ENCODE measurements around the gene RBM25. TPM values are rescaled to one million over a fixed set of nuclear protein-coding genes. Genes with fewer than 3 reads are reported as not detected.

RBM25 gene
- total RNA-seq, 4 donors from 2014 or later: 53.1 to 157 (median 96.4) TPM

DNA sequence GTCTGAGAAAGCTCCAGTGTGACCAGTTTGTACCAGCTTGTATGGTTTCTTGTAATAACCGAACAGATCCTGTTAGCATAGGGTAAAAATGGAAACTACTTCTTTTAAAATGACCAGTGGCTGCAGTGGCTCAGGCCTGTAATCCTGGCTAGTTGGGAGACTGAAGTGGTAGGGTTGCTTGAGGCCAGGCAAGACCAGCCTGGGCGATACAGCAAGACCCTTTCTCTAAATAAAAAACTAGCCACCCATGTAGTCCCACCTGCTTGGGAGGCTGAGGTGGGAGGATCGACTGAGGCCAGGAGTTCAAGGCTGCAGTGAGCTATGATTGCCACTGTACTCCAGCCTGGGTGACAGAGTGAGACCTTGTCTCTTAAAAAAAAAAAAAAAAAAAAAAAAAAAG, 85.3 kb downstream of the RBM25 start:
- Histone ChIP-seq H3K27me3 (no peaks in the 10 kb centered on the region), H3K36me3 (peaks cover 0 to 7% (median 2%) of the 10 kb centered on the region in 4 donors), H3K4me1 (peaks cover 0 to 27% (median 2%) of the 10 kb centered on the region in 4 donors), H3K27ac (no peak overlapping the region), H3K4me3 (no peak overlapping the region), H3K9me3 (no peaks in the 10 kb centered on the region)
- DNase-seq: no peak
- WGBS, 2 donors (ENCODE audit: low coverage in 1 of 2): 86 to 95% methylated on average over 1 to 3 of the region's 3 CpGs
- no peak for TF ChIP-seq POLR2A (IDR thresholded peaks at IDR 0.05)
- no peak for TF ChIP-seq EP300 (IDR thresholded peaks at IDR 0.05; ENCODE audit: low read depth)
- TF ChIP-seq, protein P1, sequence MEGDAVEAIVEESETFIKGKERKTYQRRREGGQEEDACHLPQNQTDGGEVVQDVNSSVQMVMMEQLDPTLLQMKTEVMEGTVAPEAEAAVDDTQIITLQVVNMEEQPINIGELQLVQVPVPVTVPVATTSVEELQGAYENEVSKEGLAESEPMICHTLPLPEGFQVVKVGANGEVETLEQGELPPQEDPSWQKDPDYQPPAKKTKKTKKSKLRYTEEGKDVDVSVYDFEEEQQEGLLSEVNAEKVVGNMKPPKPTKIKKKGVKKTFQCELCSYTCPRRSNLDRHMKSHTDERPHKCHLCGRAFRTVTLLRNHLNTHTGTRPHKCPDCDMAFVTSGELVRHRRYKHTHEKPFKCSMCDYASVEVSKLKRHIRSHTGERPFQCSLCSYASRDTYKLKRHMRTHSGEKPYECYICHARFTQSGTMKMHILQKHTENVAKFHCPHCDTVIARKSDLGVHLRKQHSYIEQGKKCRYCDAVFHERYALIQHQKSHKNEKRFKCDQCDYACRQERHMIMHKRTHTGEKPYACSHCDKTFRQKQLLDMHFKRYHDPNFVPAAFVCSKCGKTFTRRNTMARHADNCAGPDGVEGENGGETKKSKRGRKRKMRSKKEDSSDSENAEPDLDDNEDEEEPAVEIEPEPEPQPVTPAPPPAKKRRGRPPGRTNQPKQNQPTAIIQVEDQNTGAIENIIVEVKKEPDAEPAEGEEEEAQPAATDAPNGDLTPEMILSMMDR (IDR thresholded peaks at IDR 0.05): no peak
- no peak for TF ChIP-seq POLR2AphosphoS5 (IDR thresholded peaks at IDR 0.05)
- in situ Hi-C loops (cut with MboI; ENCODE audit: low pct_ligation_motif_present in 1 of 4, low pct_unique_long_range_greater_than_20kb in 1 of 4, low sequenced_read_pairs in 3 of 4): no loop called here
- intact Hi-C loops (cut with DNase I; ENCODE audit: low total_unique reads): no loop called here

DNA sequence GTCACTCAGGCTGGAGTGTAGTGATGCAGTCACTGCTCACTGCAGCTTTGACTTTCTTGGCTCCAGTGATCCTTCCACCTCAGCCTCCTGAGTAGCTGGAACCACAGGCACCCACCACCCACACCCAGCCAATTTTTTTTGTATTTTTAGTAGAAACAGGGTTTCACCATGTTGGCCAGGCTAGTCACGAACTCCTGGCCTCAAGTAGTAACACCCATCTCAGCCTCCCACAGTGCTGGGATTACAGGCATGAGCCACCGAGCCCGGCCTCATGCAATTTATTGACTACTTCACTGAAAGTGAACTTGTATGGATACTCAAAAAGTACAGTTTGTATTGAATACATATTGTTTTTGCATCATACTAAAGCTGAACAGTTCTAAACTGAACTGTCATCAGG, 87.0 kb downstream of the RBM25 start:
- in situ Hi-C loops (cut with MboI; ENCODE audit: low pct_ligation_motif_present in 1 of 4, low pct_unique_long_range_greater_than_20kb in 1 of 4, low sequenced_read_pairs in 3 of 4): no loop called here
- no peak for DNase-seq

DNA sequence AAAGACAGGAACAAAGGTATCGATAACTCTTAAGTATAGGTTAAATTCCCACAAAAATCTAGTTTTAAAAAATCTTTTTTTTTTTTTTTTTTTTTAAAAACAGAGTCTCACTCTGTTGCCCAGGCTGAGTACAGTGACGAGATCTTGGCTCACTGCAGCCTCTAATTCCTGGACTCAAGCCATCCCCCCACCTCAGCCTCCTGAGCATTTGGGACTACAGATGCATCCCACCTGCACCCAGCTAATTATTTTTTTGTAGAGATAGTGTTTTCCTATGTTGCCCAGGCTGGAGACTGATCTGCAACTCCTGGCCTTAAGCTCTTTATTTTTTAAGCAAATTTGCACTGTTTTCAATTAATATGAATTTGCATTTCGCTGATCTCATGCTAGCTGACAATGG, 87.8 kb downstream of the RBM25 start:
- H3K27me3 ChIP-seq: no peaks in the 10 kb centered on the region
- 90 to 92% methylated on average over 3 of the region's 3 CpGs for WGBS, 2 donors (ENCODE audit: low coverage in 1 of 2)
- in situ Hi-C loops (cut with MboI; ENCODE audit: low pct_ligation_motif_present in 1 of 4, low pct_unique_long_range_greater_than_20kb in 1 of 4, low sequenced_read_pairs in 3 of 4): no loop called here
- peaks cover 0 to 21% (median 6%) of the 10 kb centered on the region in 4 donors for H3K36me3 ChIP-seq
- TF ChIP-seq POLR2A (IDR thresholded peaks at IDR 0.05) (no peak), POLR2AphosphoS5 (IDR thresholded peaks at IDR 0.05) (no peak)
- H3K4me3 ChIP-seq: no peak overlapping the region
- peaks cover 0 to 25% (median 2%) of the 10 kb centered on the region in 4 donors for H3K4me1 ChIP-seq
- intact Hi-C loops (cut with DNase I; ENCODE audit: low total_unique reads): no loop called here
- DNase-seq: no peak
- H3K27ac ChIP-seq: no peak overlapping the region
- H3K9me3 ChIP-seq: no peaks in the 10 kb centered on the region

More for the DNA sequence above, 87.0 kb downstream of the RBM25 start:
- Histone ChIP-seq H3K27ac (no peak overlapping the region), H3K9me3 (no peaks in the 10 kb centered on the region), H3K36me3 (peaks cover 0 to 21% (median 5%) of the 10 kb centered on the region in 4 donors), H3K27me3 (no peaks in the 10 kb centered on the region), H3K4me1 (peaks cover 0 to 25% (median 2%) of the 10 kb centered on the region in 4 donors), H3K4me3 (no peak overlapping the region)
- TF ChIP-seq POLR2AphosphoS5 (IDR thresholded peaks at IDR 0.05): no peak
- no peak for TF ChIP-seq POLR2A (IDR thresholded peaks at IDR 0.05)
- TF ChIP-seq EP300 (IDR thresholded peaks at IDR 0.05; ENCODE audit: low read depth): no peak
- TF ChIP-seq, protein P1 (IDR thresholded peaks at IDR 0.05): no peak
- intact Hi-C loops (cut with DNase I; ENCODE audit: low total_unique reads): no loop called here
- 92% methylated on average over 3 of the region's 3 CpGs; no CpG with 5 or more reads in 1 of the 2 donors for WGBS, 2 donors (ENCODE audit: low coverage in 1 of 2)

DNA sequence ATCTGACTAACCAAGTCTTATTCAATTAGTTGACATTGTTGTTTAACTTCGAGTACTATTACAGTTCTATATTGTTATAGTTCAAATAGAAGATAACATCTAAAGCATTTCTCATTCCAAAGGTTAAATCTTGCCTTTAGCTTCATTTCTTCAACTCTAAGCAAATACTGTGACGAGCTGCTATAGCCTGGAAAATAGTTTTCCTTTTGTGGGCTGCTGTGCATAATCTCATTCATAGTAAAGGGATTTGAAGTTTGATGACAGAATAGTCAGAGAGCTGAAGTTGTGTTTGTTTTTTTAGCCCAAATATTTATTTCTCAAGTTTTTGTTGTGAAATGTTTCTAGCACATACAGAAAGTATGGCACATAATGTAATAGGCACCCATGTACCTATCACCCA, 91.4 kb downstream of the RBM25 start:
- in situ Hi-C loops (cut with MboI; ENCODE audit: low pct_ligation_motif_present in 1 of 4, low pct_unique_long_range_greater_than_20kb in 1 of 4, low sequenced_read_pairs in 3 of 4): no loop called here
- H3K27me3 ChIP-seq: no peaks in the 10 kb centered on the region
- 54 to 63% methylated on average over 2 of the region's 2 CpGs for WGBS, 2 donors (ENCODE audit: low coverage in 1 of 2)
- intact Hi-C loops (cut with DNase I; ENCODE audit: low total_unique reads): no loop called here
- TF ChIP-seq EP300 (IDR thresholded peaks at IDR 0.05; ENCODE audit: low read depth): no peak
- TF ChIP-seq POLR2AphosphoS5 (IDR thresholded peaks at IDR 0.05): no peak
- no peak for TF ChIP-seq POLR2A (IDR thresholded peaks at IDR 0.05)
- TF ChIP-seq, protein P1 (IDR thresholded peaks at IDR 0.05): no peak
- H3K4me1 ChIP-seq: peaks cover 0 to 1% (median 0%) of the 10 kb centered on the region in 4 donors
- no peaks in the 10 kb centered on the region for H3K9me3 ChIP-seq
- no peak for DNase-seq
- H3K4me3 ChIP-seq: no peak overlapping the region
- no peak overlapping the region for H3K27ac ChIP-seq
- peaks cover 0 to 35% (median 14%) of the 10 kb centered on the region in 4 donors for H3K36me3 ChIP-seq

DNA sequence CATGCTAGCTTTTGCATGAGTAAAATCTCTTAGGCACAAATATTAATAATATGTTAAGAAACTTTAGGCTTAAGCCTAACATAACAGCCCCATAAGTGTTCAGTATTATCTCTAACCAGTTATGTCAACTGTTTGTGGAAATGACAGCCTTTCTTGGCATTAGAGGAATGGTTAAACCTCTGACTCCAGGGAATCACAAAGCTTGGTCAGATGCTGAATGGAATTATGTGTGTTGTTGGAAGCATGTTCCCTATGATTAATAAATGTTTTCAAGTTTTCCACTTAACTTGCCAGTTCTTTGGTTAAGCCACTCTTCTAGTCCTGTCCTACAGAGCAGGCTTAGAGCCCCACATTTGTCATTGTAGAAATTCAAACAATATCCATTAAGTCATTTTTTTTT, 94.9 kb downstream of the RBM25 start:
- Histone ChIP-seq H3K9me3 (no peaks in the 10 kb centered on the region), H3K27me3 (no peaks in the 10 kb centered on the region), H3K27ac (no peak overlapping the region), H3K4me3 (no peak overlapping the region), H3K36me3 (peaks cover 0 to 62% (median 21%) of the 10 kb centered on the region in 4 donors), H3K4me1 (no peaks in the 10 kb centered on the region)
- intact Hi-C loops (cut with DNase I; ENCODE audit: low total_unique reads) (no loop called here), in situ Hi-C loops (cut with MboI; ENCODE audit: low pct_ligation_motif_present in 1 of 4, low pct_unique_long_range_greater_than_20kb in 1 of 4, low sequenced_read_pairs in 3 of 4) (no loop called here)
- DNase-seq: no peak
- no peak for TF ChIP-seq EP300 (IDR thresholded peaks at IDR 0.05; ENCODE audit: low read depth)
